Measurements from ENCODE around the gene S1PR4. TPM values are rescaled to one million over a fixed set of nuclear protein-coding genes. Genes with fewer than 3 reads are reported as not detected.

Gene S1PR4
- total and polyA plus RNA-seq, 2 experiments from 2014 or later, result 0.07 TPM; not detected in 1

GRCh38 chr19:3193256-3194105 is 14.9 kb downstream of the S1PR4 start:
- H4K20me1 ChIP-seq (ENCODE audit: insufficient read depth, poor library complexity, severe bottlenecking), result no peaks in the 10 kb centered on the region
- H3K4me1 ChIP-seq (ENCODE audit: insufficient read depth), result no peaks in the 10 kb centered on the region
- H3K27me3 ChIP-seq, result no peaks in the 10 kb centered on the region
- no peak overlapping the region for H3K4me3 ChIP-seq
- H3K4me2 ChIP-seq, result no peak overlapping the region
- H3K36me3 ChIP-seq (replicated peaks; ENCODE audit: insufficient read depth, low read depth), result no peaks in the 10 kb centered on the region
- DNase-seq (ENCODE audit: low spot score), result no peak
- H3K9me3 ChIP-seq (ENCODE audit: low read depth), result no peaks in the 10 kb centered on the region
- H2AFZ ChIP-seq, result no peak overlapping the region
- peaks cover 31% of the 10 kb centered on the region for H3K79me2 ChIP-seq
- no peaks in the 10 kb centered on the region for H3K9me2 ChIP-seq (replicated peaks; ENCODE audit: insufficient read depth)
- H3K27ac ChIP-seq, result no peak overlapping the region
- WGBS (ENCODE audit: low lambda C conversion rate, missing lambda C conversion rate), result 97% methylated on average over 40 of the region's 40 CpGs
- TF ChIP-seq EZH2 (IDR thresholded peaks at IDR 0.05; ENCODE audit: borderline replicate concordance) (no peak), EZH2phosphoT487 (IDR thresholded peaks at IDR 0.05; ENCODE audit: low read depth, severe bottlenecking, unreplicated experiment) (no peak)
- TF ChIP-seq, protein P1, sequence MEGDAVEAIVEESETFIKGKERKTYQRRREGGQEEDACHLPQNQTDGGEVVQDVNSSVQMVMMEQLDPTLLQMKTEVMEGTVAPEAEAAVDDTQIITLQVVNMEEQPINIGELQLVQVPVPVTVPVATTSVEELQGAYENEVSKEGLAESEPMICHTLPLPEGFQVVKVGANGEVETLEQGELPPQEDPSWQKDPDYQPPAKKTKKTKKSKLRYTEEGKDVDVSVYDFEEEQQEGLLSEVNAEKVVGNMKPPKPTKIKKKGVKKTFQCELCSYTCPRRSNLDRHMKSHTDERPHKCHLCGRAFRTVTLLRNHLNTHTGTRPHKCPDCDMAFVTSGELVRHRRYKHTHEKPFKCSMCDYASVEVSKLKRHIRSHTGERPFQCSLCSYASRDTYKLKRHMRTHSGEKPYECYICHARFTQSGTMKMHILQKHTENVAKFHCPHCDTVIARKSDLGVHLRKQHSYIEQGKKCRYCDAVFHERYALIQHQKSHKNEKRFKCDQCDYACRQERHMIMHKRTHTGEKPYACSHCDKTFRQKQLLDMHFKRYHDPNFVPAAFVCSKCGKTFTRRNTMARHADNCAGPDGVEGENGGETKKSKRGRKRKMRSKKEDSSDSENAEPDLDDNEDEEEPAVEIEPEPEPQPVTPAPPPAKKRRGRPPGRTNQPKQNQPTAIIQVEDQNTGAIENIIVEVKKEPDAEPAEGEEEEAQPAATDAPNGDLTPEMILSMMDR (IDR thresholded peaks at IDR 0.05; ENCODE audit: poor library complexity), result no peak

DNA sequence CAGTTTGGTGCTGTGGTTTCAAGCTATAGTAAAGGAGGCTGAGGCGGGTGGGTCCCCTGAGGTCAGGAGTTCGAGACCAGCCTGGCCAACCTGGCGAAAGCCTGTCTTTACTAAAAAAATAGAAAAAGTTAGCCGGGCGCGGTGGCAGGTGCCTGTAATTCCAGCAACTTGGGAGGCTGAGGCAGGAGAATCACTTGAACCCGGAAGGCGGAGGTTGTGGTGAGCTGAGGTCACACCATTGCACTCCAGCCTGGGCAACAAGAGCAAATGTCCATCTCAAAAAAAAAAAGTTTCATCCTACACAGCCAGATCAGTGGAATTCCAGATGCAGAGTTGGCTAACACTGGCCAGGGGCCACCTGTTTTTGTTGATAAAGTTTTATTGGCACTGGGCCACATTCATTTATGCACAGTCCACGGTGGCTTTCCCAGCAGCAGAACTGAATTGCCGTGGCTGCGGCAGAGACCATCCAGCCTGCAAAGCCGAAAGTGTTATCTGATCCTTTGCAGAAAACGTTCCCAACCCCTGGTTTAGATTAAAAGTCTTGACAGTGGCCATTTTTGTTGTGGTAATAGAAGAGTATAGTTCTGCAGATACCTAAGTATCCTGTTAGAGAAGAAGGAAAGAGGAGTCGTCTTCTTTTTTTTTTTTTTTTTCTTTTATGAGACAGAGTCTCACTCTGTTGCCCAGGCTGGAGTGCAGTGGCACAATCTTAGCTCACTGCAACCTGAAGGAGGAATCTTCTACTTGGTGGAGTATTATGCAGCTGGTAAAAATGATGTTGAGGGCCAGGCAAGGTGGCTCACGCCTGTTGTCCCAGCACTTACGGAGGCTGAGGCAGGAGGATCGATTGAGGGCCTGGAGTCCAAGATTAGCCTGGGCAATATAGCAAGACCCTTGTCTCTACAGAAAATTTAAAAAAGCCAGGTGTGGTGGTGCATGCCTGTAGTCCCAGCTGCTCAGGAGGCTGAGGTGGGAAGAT is 15.8 kb downstream of the S1PR4 start:
- H4K20me1 ChIP-seq (ENCODE audit: insufficient read depth, poor library complexity, severe bottlenecking), result no peaks in the 10 kb centered on the region
- H3K4me2 ChIP-seq, result no peak overlapping the region
- no peaks in the 10 kb centered on the region for H3K27me3 ChIP-seq
- H3K9me2 ChIP-seq (replicated peaks; ENCODE audit: insufficient read depth), result no peaks in the 10 kb centered on the region
- H3K9me3 ChIP-seq (ENCODE audit: low read depth), result no peaks in the 10 kb centered on the region
- no peak overlapping the region for H3K4me3 ChIP-seq
- 96% methylated on average over 17 of the region's 17 CpGs for WGBS (ENCODE audit: low lambda C conversion rate, missing lambda C conversion rate)
- no peaks in the 10 kb centered on the region for H3K4me1 ChIP-seq (ENCODE audit: insufficient read depth)
- no peak for TF ChIP-seq EZH2phosphoT487 (IDR thresholded peaks at IDR 0.05; ENCODE audit: low read depth, severe bottlenecking, unreplicated experiment)
- TF ChIP-seq, protein P1 (IDR thresholded peaks at IDR 0.05; ENCODE audit: poor library complexity), result no peak
- TF ChIP-seq EZH2 (IDR thresholded peaks at IDR 0.05; ENCODE audit: borderline replicate concordance), result no peak
- H3K79me2 ChIP-seq, result peaks cover 22% of the 10 kb centered on the region
- no peak for DNase-seq (ENCODE audit: low spot score)
- no peak overlapping the region for H3K27ac ChIP-seq
- no peak overlapping the region for H2AFZ ChIP-seq
- H3K36me3 ChIP-seq (replicated peaks; ENCODE audit: insufficient read depth, low read depth), result no peaks in the 10 kb centered on the region

DNA sequence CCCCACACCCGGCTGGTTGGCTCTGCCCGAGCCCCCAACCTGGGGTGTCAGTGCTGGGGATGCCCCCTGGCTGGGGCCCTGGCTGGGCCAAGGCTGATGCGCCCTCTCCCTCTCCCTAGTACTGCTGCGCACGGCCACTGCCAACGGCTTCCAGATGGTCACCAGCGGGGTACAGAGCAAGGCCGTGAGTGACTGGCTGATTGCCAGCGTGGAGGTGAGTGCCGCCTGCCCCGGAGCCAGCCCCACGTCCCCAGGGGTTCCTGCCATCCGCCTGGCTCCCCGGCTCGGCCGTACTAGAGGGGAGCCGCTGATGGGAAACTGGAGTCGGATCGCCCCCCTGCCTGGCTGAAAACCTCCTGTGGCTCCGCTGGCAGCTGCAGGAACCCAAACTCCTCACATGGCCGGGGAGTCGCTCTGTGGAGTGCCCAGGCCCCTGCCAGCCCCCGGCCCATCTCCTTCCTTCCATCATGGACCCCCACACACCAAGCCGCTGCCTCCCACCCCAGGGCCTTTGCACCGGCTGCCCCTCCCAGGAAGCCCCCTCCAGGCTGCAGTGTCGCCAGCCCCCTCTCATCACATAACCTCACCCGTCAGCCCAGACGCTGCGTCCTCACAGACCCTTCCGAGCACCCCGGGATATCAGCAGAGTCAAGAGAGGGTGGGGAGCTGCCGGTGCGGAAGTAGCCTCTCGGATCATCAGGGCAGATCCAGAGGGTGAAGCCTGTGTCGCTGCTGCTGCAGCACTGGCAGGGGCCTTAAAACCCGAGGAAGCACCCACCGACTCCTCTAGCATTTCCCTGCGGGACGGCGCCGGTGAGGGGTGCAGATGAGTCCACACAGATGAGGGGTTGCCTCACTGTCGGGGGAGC is 17.7 kb downstream of the S1PR4 start:
- Histone ChIP-seq H3K9me3 (ENCODE audit: low read depth) (no peaks in the 10 kb centered on the region), H3K4me3 (no peak overlapping the region), H4K20me1 (ENCODE audit: insufficient read depth, poor library complexity, severe bottlenecking) (no peaks in the 10 kb centered on the region), H3K27me3 (no peaks in the 10 kb centered on the region), H3K36me3 (replicated peaks; ENCODE audit: insufficient read depth, low read depth) (no peaks in the 10 kb centered on the region), H3K27ac (no peak overlapping the region), H3K79me2 (peaks cover 7% of the 10 kb centered on the region), H3K4me1 (ENCODE audit: insufficient read depth) (no peaks in the 10 kb centered on the region), H2AFZ (no peak overlapping the region), H3K9me2 (replicated peaks; ENCODE audit: insufficient read depth) (no peaks in the 10 kb centered on the region), H3K4me2 (no peak overlapping the region)
- no peak for DNase-seq (ENCODE audit: low spot score)
- 96% methylated on average over 31 of the region's 42 CpGs for WGBS (ENCODE audit: low lambda C conversion rate, missing lambda C conversion rate)
- TF ChIP-seq EZH2 (IDR thresholded peaks at IDR 0.05; ENCODE audit: borderline replicate concordance) (no peak), EZH2phosphoT487 (IDR thresholded peaks at IDR 0.05; ENCODE audit: low read depth, severe bottlenecking, unreplicated experiment) (no peak)
- TF ChIP-seq, protein P1 (IDR thresholded peaks at IDR 0.05; ENCODE audit: poor library complexity), result no peak

Measured in hepatocyte (in vitro differentiated cells).